Stimulated activated CD8-positive, alpha-beta memory T cell treated with anti-CD3 and anti-CD28 coated beads, Interleukin-2, amount 100 ng/mL, for 48 hours (primary cell): ENCODE measurements around the gene FAM153A.
"Not testable (repeated sequence)": the region's sequence is repeated elsewhere in the genome, so short reads cannot be mapped to it uniquely, and the experiment has no call there.

Source experiments
- DNase-seq, 2 donors: peaks; one replicate each; pipeline ENCODE4 v3.0.0-alpha.2; 2020; ENCODE audit warnings: low read depth in 2 of 2

The FAM153A gene

DNA sequence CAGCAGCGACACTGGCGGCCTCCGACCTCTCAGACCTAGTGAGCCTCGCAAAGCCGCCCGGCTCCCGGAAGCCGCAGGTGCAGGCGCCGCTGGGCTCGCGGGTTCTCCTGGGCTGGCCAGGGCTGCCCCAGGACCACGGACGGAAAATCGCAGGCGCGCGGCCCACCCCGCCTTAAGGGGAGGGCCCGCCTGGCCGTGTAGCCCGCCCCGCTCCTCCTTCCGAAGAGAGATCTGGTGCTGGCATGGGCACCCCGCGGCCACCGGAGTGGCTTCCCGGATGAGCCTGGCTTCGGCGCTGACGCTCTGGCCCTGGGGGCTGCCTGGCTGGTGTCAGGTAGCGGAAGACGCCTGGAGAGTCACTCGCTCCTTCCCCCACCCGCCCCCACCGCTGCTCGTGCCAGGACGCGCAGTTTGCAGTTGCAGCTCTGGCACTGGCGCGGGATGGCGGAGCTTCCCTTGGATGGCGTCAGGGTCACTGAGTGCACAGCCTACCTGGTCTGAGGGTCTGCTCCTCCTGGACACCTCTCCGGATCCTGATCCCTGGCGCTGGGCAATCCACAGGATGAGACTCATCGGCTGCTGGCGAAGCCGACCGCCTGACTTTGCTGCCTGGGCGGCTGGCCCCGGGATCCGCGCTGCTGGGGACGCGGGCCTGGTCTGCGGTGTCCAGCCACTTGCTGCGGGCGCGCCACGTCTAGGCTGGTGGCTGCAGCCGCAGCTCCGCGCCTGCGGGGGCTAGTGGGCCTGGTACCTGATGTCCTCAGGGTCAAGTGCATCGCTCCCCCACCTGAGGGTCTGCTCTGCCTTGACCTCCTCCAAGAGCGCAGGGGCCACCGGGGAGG lies at the start of gene FAM153A:
FAM153A (minus strand) TSS at position 108 of the 842 bp plus-strand sequence.
- DNase-seq: not testable (repeated sequence)

DNA sequence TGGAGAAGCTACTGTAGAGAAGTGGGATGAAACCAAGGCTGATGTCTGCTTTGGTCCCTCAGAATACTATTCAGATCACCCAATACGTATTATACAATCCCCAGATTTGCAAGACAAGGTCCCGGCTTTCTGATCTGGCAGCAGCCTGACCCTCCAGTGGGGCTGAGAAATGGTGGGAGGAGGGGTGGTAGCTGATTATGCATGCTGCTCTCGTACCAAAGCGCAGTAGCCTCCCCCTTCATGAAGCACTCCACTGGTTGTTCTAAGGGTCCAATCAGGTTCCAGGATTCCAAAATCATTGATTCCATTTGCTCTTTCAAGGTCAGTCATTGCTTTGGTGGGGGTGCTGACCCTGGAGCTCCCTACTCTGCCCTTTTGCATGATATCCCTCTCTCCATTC lies 49.6 kb upstream of the FAM153A start:
- not testable (repeated sequence) for DNase-seq

DNA sequence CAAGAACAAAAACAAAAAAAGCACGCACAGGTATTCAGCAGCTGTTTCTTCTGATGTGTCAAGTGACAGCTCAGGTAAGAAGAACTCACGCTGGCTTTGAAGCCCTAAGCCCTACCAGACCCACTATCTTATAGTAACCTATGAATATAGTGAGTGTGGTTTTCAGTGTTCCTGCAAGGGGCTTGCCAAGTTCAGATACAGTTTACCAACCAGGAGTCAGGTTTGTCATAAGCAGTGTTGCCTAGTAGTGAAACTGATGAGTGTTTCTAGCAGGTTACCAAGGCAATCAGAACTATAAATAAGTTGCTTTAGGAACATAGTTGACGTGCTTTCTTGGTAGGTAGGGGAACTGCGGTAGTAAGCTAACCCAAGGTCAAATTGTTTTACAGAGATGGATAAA lies 43.4 kb upstream of the FAM153A start:
- DNase-seq: not testable (repeated sequence)

DNA sequence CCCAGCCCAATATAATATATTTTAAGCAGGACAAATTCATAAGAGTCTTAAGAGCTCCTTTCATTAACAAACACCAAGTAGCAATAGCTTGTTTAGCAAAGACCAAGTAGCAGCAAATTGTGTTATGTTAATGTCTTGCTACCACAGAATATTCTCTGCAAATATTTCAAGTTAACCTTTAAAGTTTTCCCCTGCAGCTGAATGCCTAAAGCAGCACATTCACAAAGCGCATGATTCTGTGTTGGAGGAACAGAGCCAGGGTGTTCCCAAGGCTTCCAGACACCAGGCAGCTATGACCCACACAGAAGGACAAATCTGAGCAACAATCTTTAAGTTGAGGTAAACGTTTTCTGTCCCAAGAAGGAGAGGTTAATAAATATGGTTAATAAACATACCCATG lies 42.1 kb upstream of the FAM153A start:
- DNase-seq: not testable (repeated sequence)

GRCh38 chr5:177822489-177822888 lies 39.8 kb upstream of the FAM153A start:
- not testable (repeated sequence) for DNase-seq

GRCh38 chr5:177819664-177820063 lies 37.0 kb upstream of the FAM153A start:
- not testable (repeated sequence) for DNase-seq

DNA sequence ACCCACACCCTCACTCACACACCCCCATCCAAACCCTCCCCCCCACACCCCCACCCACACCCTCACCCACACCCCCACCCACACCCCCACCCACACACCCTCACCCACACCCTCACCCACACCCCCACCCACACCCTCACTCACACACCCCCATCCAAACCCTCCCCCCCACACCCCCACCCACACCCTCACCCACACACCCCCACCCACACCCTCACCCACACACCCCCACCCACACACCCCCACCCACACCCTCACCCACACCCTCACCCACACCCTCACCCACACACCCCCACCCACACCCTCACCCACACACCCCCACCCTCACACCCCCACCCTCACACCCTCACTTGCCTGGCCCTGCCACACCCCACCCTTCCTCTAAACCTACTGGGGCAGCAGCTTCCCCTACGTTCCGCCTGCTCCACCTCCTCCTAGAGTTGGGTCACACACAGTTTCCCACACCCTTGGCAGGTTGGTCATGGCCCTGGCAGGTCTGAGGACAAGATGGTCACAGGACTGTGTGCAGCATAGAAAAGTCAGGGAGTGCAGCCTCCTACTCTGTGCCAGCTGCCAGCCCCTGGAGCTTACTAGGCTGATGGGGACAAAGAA lies 30.2 kb upstream of the FAM153A start:
- not testable (repeated sequence) for DNase-seq

- not testable (repeated sequence) for DNase-seq
Measured at GRCh38 chr5:177812160-177812743, 29.6 kb upstream of the FAM153A start.

GRCh38 chr5:177809209-177809913 lies 26.7 kb upstream of the FAM153A start:
- peak in 1 of 2 donors; percentile 35 for DNase-seq

DNA sequence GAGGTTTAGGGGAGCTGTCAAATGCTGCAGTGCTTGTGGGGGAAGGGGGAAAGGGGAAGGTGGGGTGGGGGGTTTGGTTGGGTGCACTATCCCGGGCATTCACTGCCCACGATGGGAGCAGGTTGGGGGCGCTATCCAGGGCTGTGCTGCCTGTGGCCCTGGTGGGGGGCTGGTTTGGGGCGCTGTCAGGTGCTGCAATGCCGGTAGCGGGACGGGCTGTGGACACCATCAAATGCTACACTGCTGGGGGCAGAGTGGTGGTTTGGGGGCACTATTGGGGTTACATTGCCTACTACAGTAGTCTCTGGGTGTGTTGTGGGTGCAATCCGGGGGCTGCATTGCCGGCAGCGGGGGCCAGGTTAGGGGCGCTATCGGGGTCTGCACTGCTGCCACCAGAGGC lies 25.7 kb upstream of the FAM153A start:
- not testable (repeated sequence) for DNase-seq

GRCh38 chr5:177807265-177807664 lies 24.6 kb upstream of the FAM153A start:
- DNase-seq: not testable (repeated sequence)

GRCh38 chr5:177801427-177801826 lies 18.7 kb upstream of the FAM153A start:
- not testable (repeated sequence) for DNase-seq

- DNase-seq: not testable (repeated sequence)
Measured at GRCh38 chr5:177798237-177798840, 15.6 kb upstream of the FAM153A start.

- DNase-seq: not testable (repeated sequence)
Measured at GRCh38 chr5:177793272-177793671, 10.6 kb upstream of the FAM153A start.

DNA sequence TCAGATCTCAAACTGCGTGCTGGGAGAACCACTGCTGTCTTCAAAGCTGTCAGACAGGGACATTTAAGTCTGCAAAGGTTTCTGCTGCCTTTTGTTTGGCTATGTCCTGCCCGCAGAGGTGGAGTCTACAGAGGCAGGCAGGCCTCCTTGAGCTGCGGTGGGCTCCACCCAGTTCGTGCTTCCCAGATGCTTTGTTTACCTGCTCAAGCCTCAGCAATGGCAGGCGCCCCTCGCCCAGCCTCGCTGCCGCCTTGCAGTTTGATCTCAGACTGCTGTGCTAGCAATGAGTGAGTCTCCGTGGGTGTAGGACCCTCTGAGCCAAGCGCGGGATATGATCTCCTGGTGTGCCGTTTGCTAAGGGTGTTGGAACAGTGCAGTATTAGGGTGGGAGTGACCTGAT lies 8.9 kb upstream of the FAM153A start:
- not testable (repeated sequence) for DNase-seq

GRCh38 chr5:177782169-177782568 lies 530 bp downstream of the FAM153A start:
- DNase-seq: not testable (repeated sequence)

GRCh38 chr5:177771206-177771605 lies 11.5 kb downstream of the FAM153A start:
- not testable (repeated sequence) for DNase-seq

- peak in 1 of 2 donors; percentile 7 for DNase-seq
Measured at GRCh38 chr5:177770646-177771045, 12.1 kb downstream of the FAM153A start.

- DNase-seq: not testable (repeated sequence)
Measured at GRCh38 chr5:177763737-177764508, 18.8 kb downstream of the FAM153A start.

- not testable (repeated sequence) for DNase-seq
Measured at GRCh38 chr5:177760954-177761353, 21.7 kb downstream of the FAM153A start.

GRCh38 chr5:177747354-177747753 lies 35.3 kb downstream of the FAM153A start:
- DNase-seq: not testable (repeated sequence)
